Measurements from ENCODE around the gene LAMC3.

Gene LAMC3

DNA sequence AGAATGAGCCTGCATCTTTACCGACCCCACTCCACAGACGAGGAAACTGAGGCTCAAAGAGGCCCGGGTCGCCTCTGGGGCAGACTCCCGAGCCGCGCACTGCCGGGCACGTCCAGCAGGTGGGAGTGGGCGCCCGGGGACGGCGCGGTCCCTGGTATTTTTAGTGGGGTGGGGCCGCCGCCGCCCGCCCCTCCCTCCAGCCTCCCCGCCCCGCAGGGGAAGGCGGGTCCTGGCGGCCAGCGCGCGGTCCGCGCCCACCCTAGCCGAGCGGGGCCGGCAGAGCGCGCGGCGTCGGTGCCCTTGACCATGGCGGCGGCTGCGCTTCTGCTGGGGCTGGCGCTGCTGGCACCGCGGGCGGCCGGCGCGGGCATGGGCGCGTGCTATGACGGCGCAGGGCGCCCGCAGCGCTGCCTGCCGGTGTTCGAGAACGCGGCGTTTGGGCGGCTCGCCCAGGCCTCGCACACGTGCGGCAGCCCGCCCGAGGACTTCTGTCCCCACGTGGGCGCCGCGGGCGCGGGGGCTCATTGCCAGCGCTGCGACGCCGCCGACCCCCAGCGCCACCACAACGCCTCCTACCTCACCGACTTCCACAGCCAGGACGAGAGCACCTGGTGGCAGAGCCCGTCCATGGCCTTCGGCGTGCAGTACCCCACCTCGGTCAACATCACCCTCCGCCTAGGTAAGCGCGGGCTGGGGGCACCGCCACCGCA is at the start of gene LAMC3:
Gene LAMC3 (plus strand): TSS at position 266 of the 710 bp plus-strand sequence. CDS start 41 bp downstream, at position 307.
- DNase-seq = no peak

DNA sequence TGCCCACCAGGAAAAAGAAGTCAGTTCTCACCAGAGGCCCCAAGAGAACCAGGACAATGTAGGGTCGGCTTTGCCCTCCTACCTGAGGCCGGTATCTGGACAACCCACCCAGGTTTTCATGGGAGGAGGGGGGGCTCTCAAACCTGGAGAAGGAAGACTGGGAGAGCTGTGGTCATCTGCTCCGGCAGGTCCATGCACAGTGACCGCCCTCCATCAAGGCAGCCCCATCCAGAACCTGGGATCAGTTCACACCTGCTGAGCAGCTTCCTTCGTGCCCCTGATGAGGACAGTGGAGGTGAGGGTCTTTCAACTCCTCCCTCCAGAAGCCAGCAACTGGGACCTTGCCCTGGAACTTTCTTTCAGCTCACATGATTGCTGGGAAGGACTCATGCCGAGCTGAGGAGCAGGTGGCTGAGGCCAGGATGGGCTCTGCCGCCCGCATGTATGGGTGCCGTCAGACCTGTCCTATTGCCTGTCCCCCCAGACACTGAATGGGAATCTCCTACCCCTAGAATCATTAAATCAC is 49.1 kb upstream of the LAMC3 start:
- DNase-seq = no peak

DNA sequence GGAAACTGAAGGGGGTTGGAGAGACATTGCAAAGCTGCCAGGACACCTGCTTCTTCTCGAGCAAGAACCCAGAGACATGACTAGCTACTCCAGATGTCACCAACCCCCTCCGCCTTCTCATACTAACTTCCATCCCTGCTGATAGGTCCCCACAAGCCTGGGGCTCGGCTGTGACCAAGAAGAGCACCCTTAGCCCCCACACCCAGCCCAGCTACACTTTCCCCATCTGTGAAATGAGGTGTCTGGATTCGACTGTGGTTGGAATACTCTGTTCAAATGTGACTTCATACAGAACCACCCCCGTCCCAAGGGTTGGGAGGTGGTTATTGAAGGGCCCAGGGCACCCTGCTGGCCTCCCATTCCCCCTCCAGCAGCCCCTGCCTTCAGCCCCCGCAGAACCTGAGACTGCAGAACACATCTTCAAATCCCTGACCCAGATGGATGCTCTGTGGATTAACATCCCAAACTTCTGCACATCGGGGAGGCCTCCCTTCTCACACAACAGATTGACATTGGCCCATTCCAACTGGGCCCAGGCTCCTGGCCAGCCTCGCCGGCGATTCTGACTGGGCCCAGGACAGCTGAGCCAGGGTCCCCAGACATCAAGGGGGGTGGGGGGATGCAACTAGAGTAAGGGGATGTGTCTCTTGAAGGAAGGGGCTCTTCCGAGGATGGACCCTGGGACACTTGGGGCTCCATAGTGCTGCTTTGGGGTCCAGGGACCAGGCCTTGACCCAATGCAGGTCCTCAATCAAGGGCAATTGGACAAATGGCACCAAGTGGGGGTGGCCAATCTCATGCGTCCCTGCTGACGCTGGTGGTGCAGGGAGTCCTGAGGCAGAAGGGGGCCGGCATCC is 48.2 kb upstream of the LAMC3 start:
- DNase-seq = no peak

DNA sequence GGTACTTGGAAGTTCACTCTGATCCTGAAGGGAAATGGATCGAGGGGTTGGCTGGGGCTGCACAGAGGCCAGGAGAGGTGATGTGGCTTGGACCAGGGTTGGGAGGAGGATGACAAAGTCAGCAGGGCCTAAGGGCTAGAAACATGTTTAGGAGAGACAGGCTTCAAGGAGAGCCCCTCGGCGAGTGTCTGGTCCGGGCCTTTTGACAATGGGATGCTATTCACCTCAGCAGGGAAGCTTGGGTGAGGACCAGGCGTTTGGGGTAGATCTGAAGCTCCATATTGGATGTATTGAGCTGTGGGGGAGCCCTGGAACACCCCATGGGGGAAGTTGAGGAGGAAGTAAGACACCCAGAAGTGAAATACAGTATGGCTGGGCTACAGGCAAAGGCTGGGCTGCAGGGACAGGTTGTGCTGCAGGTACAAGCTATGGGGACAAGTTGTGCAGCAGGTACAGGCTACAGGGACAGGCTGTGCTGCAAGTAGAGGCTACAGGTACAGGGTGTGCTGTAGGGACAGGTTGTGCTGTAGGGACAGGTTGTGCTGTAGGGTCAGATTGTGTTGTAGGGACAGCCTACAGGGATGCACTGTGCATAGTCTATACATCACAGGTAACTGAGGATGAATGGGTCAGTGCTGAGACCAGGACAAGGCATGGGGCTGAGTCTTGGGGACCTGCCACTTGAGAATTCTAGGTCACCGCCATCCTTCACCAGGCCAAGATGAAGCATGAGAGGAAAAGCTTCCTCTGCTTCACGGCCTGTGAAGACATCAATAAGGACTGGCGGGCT is 47.3 kb upstream of the LAMC3 start:
- no peak for DNase-seq

- DNase-seq = peak in 2 of 56 donors; percentile 2 to 26
These were observed 46.3 kb upstream of the LAMC3 start for GRCh38 chr9:130962418-130963316.

DNA sequence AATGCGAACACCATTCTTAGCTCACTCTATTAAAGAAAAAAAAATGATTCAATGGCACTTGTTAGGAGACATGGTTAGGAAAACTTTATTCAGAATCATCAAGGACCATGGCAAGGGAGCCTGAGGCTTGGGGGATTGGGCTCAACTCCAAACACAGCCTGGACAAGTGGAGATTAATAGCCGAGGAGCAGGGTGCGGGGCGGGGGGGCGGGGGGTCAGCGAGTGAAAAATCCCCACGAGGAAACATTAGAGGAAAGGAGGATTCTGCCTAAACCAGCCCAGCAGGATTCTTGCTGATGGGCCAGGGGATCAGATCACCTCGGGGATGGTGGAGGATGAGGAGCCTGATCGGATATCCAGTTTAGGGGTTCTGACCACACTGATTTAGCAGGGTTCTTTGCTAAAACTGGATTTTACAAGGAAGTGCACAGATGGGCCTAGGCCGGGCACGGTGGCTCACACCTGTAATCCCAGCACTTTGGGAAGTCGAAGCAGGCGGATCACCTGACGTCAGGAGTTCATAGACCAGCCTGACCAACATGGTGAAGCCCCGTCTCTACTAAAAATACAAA is 45.6 kb upstream of the LAMC3 start:
- no peak for DNase-seq

- no peak for DNase-seq
These were observed 45.1 kb upstream of the LAMC3 start for GRCh38 chr9:130963916-130964315.

- DNase-seq = no peak
These were observed 43.3 kb upstream of the LAMC3 start for GRCh38 chr9:130965680-130966079.

DNA sequence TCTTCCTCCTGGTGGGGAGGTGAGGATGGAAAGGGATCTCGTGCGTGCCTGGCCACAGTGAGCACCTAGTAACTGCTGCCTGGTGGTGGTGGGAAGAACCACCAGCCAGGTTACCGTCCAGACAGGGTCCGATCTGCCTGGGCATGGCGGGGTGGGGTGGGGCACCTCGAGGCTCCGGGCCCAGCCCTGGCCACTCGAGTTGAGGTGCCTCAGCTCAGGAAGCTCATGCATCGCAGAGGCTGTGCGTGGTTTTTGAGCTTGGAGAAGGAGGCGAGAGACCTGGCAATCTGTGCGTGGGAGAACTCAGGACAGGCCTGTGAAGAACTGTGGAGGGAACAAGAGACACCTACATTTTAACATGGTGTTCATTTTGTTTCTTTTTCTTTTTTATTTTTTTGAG is 38.9 kb upstream of the LAMC3 start:
- no peak for DNase-seq

- DNase-seq = no peak
These were observed 38.1 kb upstream of the LAMC3 start for GRCh38 chr9:130970855-130971254.

DNA sequence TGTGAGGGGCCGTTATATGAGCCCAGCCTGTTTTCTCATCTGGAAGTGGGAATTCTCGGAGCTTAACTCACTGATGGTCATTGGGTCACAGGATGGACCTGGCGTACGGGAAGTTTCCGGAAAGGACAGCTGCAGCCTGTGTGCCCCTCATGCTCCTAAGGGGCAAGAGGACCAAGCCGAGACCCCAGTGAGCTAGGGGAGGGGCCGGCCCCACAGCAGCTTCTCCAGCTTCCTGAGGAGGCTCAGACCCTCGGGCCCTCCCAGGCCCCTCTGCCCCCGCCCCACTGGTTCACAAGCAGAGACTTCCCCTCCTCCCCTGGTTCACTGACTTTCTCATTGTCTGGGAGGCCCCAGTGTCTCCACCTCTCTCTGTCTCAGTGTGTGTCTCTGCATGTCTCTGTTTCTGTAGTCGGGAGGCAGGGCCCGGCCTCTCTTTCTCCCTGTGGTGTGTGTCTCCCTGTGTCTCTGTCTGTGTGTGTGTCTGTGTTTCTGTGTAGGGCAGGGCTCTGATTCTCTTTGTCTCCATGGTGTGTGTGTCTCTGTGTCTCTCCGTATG is 37.6 kb upstream of the LAMC3 start:
- DNase-seq = no peak

GRCh38 chr9:130972277-130972956 is 36.6 kb upstream of the LAMC3 start:
- DNase-seq = no peak

GRCh38 chr9:130972957-130973685 is 35.9 kb upstream of the LAMC3 start:
- peak in 1 of 56 donors; percentile 1 for DNase-seq

DNA sequence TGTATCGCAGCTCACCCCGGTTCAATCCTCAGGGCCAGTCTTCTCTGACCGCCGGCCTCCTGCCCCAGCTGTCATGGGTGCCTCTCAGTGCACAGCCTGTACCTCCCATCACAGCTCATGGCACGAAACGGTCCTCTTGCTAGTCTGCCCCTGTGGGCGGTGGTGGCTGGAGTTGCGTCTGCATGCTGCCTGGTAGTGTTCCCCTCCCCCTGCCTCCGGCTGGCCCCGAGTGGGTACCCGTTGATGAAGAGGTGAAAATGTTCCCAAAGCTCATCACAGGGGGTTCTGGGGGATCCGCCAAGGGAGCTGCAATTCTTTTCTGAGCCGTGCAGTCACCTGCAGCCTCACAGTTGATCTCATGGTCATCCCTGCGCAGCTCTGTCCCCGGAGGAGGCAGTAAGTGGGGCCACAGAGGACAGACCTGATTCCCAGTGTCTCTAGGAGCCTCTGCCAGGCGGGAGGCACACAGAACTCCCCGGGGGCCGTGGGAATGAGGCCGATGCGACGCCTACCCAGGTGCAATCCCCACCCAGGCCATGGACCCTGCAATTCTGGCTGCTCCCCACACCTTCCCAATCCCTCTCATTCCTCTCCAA is 35.2 kb upstream of the LAMC3 start:
- DNase-seq = no peak

DNA sequence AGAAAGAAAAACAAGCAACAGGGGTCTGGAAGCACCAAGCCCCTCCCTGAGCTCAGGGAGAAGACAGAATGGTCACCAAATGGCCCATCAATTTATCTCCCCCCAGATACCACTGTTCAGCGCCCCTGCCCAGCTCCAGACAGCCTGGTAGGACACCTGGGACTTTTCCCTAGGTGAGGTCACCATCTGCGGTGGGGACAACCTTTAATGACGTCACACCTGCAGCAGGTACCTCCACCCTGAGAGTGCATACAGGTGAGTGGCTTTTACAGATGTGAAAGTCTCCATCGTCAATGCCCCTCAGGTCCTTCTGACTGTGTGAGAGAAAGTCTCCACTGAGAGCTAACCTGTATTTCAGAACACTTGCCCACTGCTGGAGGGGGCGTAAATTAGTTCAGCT is 34.3 kb upstream of the LAMC3 start:
- DNase-seq = no peak

DNA sequence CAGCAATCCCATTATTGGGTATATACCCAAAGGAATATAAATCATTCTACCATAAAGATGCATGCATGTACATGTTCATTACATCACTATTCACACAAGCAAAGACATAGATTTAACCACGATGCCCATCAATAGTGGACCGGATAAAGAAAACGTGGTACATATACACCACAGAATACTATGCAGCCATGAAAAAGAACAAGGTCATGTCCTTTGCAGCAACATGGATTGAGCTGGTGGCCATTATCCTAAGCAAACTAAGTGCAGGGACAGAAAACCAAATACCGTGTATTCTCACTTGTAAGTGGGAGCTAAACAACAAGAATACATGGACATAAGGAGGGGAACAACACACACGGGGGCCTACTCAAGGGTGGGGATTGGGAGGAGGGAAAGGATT is 33.8 kb upstream of the LAMC3 start:
- no peak for DNase-seq

GRCh38 chr9:130975932-130976841 is 32.8 kb upstream of the LAMC3 start:
- no peak for DNase-seq

Data from nucleus accumbens (tissue), 56 donors.